HG03108 (cell line): ENCODE data around the gene BCAP31.
"Not testable (repeated sequence)": the region's sequence is repeated elsewhere in the genome, so short reads cannot be mapped to it uniquely, and the experiment has no call there.

Experiments used
- ATAC-seq: cut with Tn5 transposase; IDR thresholded peaks from one replicate; pipeline ENCODE4 v1.9.1; 2021; ENCODE audit warnings: moderate library complexity; ENCODE audit not compliant: unreplicated experiment

The BCAP31 gene

GRCh38 chrX:153736071-153736820 lies 12.1 kb upstream of the BCAP31 start:
- no peak for ATAC-seq

- ATAC-seq: no peak
These were observed 11.1 kb upstream of the BCAP31 start for GRCh38 chrX:153735274-153735673.

GRCh38 chrX:153734871-153735270 lies 10.7 kb upstream of the BCAP31 start:
- ATAC-seq: no peak

GRCh38 chrX:153733651-153734240 lies 9.6 kb upstream of the BCAP31 start:
- ATAC-seq: no peak

- no peak for ATAC-seq
These were observed 8.2 kb upstream of the BCAP31 start for GRCh38 chrX:153732401-153732800.

- ATAC-seq: no peak
These were observed 7.6 kb upstream of the BCAP31 start for GRCh38 chrX:153731845-153732215.

- no peak for ATAC-seq
These were observed 7.1 kb upstream of the BCAP31 start for GRCh38 chrX:153731117-153731844.

- not testable (repeated sequence) for ATAC-seq
These were observed 5.9 kb upstream of the BCAP31 start for GRCh38 chrX:153730115-153730514.

- ATAC-seq: no peak
These were observed 4.9 kb upstream of the BCAP31 start for GRCh38 chrX:153728951-153729631.

- ATAC-seq: no peak
These were observed 3.9 kb upstream of the BCAP31 start for GRCh38 chrX:153728095-153728494.

- no peak for ATAC-seq
These were observed 3.1 kb upstream of the BCAP31 start for GRCh38 chrX:153727123-153727931.

- peak; percentile 34 for ATAC-seq
These were observed 2.3 kb upstream of the BCAP31 start for GRCh38 chrX:153726286-153727122.

GRCh38 chrX:153725832-153726285 lies 1.7 kb upstream of the BCAP31 start:
- no peak for ATAC-seq

GRCh38 chrX:153725039-153725831 lies 1.0 kb upstream of the BCAP31 start:
- no peak for ATAC-seq

GRCh38 chrX:153723351-153724251 lies 586 bp downstream of the BCAP31 start:
- peak; percentile 20 for ATAC-seq

GRCh38 chrX:153722704-153723350 lies 1.4 kb downstream of the BCAP31 start:
- ATAC-seq: no peak

GRCh38 chrX:153719701-153720100 lies 4.5 kb downstream of the BCAP31 start:
- no peak for ATAC-seq
